Measurements from ENCODE around the gene DIAPH1. TPM values are rescaled to one million over a fixed set of nuclear protein-coding genes. Genes with fewer than 3 reads are reported as not detected.

Gene DIAPH1
- total RNA-seq, 1 donor from 2014 or later: 42.2 TPM

DNA sequence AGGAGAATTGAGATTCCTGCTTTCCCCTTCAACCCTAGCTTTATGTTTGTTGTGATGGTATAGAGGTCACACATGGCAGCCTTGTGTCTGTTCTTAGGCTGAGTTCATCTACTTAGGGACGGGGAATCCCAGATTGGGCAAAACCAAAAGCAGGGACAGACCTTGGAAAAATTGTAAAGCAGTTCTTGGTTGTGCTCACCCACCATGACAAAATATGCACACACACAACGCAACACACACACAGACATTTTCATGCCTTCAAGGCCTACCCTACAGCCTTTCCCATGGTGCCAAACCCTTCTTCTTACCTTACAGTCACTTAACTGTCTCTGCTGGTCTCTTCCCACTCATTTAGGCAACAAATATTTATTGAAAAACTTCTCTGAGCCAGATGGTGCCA, 115.1 kb downstream of the DIAPH1 start:
- no peak for DNase-seq

- no peak for DNase-seq
These were observed 117.0 kb downstream of the DIAPH1 start for GRCh38 chr5:141501761-141502160.

DNA sequence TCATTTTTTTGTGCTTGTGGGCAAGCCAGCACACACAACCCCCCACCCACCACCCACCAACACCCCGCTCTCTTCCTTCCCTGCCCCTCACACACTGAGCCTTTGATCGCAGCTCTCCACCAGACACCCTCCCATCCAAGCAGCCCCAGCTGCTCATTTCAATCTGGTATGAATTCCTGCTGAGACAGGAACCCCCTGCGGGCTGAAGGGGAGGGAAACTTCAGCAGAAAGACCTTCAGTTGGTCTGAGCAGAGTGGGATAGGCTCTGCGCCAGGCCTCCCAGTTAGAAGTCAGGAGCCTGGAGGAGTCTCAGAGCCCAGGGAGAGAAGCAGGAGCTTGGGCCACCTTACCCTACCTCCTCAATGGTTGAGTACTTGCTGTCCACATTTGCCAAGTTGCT, 122.8 kb downstream of the DIAPH1 start:
- DNase-seq: no peak

DNA sequence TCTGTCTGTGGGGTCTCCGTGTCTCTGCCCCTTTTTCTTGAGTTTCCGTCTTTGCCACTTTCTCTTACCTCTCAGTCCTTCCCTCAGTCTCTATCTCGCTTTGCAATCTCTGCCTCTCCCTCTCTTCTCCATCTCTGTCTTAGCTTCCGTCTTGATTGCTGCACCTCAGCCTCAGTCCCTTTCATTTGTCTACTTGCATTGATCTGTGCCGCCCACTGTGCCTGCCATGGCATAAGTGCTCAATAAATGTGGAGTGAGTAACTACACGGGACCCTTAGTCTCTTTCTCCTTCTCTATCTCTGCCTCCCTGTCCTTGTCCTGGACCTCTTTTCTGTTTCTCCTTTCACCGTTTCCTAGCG, 123.4 kb downstream of the DIAPH1 start:
- DNase-seq: no peak

DNA sequence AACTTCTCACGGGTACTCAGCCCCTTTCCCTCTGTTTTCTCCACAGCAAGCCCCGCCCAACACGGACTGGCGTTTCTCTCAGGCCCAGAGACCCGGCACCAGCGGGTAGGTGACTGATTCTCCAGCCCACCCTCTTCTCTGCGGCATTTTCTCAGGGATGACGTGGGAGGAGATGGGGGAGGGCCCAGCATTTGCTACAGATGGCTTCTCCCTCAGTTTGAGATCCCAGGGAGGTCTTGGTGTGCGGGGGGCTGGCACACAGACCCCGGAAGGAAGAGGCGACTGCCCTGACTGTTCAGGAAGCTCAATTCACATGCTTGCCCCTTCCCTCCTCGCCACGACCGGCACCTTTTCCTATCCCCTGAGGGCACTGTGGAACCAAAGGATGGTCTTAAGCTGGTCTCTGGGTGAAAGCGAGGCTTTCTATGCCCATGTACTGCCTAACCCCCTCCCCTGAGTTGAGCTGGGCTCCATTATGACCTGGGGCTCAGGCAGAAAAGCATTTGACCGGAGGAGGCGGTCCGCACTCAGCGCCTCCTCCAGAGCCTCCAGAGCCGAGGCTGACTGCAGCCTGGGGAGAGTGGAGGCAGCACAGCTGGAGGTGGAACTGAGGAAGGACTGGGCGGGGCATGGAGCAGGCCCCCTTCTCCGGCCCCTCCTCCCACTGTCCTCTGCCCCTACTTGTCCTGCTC, 123.9 kb downstream of the DIAPH1 start:
- no peak for DNase-seq

DNA sequence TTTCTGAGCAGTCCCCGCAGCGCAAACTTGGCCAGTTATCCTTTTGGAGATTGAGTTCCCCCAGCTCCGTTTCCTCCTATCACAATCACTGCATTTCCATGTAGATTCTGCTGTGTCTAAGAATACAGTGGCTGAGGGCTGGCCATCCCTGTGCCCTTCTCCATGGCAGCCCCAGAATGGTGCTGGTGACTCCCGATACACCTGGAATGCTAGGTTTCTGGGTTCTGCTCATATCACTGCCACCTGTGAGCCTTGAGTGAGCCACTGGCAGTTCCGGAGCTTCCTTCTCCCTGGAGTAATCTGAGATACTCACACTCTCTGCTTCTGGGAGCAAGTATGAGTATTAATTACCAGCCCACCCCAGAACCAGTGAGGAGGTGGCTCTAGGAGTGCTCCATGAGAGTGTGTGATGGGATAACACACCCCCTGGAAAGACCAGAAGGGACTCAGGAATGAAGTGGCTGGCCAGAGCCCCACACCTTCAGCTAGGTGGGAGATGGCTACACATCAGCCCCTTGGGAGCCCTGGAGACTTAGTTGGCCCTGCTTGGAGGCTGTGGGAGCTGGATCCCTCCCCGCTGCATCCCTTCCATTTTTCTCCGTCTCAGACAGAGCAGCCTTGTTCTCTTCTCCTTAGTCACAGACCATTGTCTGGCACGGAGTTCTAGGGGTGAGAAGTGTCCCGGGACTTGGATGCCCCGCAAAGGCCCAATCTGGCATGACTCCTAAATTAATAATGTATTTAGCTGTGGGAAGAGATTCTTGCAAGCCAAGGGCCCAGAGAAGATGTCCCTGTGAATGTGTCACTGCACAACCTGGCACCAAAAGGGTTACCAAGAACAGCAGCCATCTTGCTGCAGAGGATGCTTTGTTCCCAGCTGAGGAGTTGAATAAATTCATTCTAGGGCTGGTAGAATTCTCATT, 125.0 kb downstream of the DIAPH1 start:
- no peak for DNase-seq

- DNase-seq: no peak
These were observed 126.5 kb downstream of the DIAPH1 start for GRCh38 chr5:141492168-141492885.

DNA sequence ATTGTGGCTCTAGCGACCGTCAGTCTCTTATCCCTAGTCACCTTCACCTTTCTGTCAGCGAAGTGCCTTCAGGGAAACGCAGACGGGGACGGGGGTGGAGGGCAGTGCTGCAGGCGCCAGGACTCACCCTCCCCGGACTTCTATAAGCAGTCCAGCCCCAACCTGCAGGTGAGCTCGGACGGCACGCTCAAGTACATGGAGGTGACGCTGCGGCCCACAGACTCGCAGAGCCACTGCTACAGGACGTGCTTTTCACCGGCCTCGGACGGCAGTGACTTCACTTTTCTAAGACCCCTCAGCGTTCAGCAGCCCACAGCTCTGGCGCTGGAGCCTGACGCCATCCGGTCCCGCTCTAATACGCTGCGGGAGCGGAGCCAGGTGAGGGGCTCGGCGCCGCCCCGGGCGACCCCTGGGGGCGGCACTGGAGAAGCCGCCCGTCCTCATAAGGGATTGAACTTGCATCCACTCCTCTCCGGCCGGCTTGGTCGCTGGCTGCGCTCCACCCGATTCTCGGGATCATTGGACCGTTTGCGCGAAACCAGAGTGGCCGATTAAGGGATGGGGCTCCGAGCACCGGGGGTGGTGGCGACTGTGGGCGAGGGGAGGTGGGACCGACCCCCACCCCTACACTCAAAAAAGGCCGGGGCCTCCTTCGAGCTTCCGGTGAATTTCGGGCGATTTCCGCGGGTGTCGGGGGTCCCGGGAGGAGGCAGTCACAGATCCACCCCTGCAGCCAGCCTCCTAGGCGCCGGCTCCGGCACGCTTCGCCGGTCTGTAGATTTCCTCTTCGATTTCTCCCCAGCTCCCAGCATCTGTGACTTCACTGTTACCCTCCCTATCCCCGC, 127.3 kb downstream of the DIAPH1 start:
- no peak for DNase-seq

DNA sequence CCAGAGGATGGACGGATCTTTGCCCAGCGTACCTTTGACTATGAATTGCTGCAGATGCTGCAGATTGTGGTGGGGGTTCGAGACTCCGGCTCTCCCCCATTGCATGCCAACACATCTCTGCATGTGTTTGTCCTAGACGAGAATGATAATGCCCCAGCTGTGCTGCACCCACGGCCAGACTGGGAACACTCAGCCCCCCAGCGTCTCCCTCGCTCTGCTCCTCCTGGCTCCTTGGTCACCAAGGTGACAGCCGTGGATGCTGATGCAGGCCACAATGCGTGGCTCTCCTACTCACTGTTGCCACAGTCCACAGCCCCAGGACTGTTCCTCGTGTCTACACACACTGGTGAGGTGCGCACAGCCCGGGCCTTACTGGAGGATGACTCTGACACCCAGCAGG, 128.0 kb downstream of the DIAPH1 start:
- no peak for DNase-seq

DNA sequence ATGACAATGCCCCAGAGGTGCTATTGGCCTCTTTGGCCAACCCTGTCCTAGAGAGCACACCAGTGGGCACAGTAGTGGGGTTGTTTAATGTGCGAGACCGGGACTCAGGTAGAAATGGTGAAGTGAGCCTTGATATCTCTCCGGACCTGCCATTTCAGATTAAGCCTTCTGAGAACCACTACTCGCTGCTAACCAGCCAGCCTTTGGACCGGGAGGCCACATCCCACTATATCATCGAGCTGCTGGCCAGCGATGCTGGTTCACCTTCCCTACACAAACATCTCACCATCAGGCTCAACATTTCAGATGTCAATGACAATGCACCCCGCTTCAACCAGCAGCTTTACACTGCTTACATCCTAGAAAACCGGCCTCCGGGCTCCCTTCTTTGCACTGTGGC, 128.5 kb downstream of the DIAPH1 start:
- no peak for DNase-seq

GRCh38 chr5:141489841-141490240, 129.0 kb downstream of the DIAPH1 start:
- DNase-seq: no peak

GRCh38 chr5:141488591-141489561, 129.9 kb downstream of the DIAPH1 start, which contains the start of gene PCDHGC5:
Gene PCDHGC5 (plus strand): TSS chr5:141489081. CDS start chr5:141489241, 160 bp downstream.
- no peak for DNase-seq

- no peak for DNase-seq
These were observed 131.7 kb downstream of the DIAPH1 start for GRCh38 chr5:141487131-141487530.

- DNase-seq: no peak
These were observed 132.7 kb downstream of the DIAPH1 start for GRCh38 chr5:141486091-141486490.

- DNase-seq: no peak
These were observed 133.3 kb downstream of the DIAPH1 start for GRCh38 chr5:141485321-141486055.

DNA sequence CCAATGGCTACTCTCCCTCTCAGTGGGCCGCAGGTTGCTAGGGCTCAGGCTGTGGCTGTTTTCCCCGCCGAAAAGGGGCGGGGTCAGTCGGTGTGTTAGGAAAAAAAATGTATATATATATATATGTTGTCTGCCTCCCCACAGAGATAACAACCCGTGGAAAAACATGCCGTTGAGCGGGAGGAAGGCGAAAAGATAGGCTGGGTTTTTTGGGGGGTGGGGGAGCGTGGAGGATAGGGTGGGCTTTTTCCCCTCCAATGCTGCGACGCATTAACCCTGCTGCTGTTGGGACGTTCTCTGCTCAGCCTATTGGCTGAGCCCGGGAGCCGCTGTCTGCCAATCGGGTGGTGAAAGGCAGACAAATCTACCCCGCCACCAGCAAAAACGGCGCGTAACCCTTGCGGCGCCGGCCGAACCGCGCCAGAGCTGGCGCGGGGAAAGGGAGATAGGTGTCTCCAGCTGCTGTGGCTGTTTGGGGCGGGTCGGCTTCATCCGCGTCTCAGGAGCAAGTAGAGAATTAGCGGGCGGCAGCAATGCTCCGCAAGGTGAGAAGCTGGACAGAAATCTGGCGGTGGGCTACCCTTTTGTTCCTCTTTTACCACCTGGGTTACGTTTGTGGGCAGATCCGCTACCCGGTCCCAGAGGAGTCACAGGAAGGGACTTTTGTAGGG, 134.0 kb downstream of the DIAPH1 start, which contains the start of gene PCDHGC4:
Gene PCDHGC4 (plus strand): TSS at position 390 of the 671 bp plus-strand sequence. CDS start 144 bp downstream, at position 534.
- DNase-seq: peak; percentile 56

- no peak for DNase-seq
These were observed 134.5 kb downstream of the DIAPH1 start for GRCh38 chr5:141484310-141484640.

DNA sequence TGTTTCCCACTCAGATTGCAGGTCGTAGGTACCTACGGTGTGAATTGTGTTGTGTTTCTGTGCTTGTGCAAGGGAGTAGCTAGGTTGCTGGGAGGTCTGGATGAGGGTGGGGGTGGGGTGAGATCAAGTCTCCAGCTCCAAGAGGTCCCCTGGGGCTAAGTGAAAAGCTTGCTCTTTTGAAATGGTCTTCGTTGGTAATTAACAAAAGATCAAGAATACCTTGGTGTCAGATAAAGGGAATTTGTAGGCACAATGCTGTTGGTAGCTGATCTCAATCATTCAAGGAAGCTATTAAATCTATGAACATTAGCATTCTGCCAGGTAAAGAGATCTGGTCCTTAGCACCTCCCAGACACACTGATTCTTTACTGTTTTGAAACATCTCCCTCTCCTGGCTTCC, 134.9 kb downstream of the DIAPH1 start:
- DNase-seq: no peak

DNA sequence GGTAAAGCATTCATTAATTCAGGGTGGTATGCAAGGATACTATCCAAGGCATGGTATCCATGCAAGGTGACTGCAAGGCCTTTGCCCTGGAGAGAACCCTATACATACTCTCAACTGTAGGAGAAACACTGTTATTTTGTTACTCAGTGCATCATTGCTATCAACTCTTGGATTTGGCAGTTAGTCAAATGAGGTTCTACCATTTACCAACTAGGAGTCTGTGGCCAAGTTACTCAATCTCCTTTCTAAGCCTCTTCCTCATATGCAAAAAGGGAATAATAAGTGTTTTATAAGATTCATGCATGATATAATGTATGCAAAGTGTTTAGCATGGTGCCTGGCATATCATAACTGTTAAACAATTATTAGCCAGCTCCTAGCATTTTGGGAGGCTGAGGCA, 139.0 kb downstream of the DIAPH1 start:
- DNase-seq: no peak

Measured in dermis blood vessel endothelial cell (primary cell).